ENCODE data around the gene ZBTB9.
A peak's percentile ranks its signal among the peaks of the same experiment; 100 is the strongest.

Gene ZBTB9

GRCh38 chr6:33418690-33419291 lies 35.6 kb upstream of the ZBTB9 start:
- DNase-seq, result peak; percentile 84

- peak; percentile 77 for DNase-seq
These were observed 34.5 kb upstream of the ZBTB9 start, which contains the start of gene SYNGAP1 for GRCh38 chr6:33419580-33420490. SYNGAP1 (plus strand) TSS chr6:33420065; CDS start chr6:33420265, 200 bp downstream.

DNA sequence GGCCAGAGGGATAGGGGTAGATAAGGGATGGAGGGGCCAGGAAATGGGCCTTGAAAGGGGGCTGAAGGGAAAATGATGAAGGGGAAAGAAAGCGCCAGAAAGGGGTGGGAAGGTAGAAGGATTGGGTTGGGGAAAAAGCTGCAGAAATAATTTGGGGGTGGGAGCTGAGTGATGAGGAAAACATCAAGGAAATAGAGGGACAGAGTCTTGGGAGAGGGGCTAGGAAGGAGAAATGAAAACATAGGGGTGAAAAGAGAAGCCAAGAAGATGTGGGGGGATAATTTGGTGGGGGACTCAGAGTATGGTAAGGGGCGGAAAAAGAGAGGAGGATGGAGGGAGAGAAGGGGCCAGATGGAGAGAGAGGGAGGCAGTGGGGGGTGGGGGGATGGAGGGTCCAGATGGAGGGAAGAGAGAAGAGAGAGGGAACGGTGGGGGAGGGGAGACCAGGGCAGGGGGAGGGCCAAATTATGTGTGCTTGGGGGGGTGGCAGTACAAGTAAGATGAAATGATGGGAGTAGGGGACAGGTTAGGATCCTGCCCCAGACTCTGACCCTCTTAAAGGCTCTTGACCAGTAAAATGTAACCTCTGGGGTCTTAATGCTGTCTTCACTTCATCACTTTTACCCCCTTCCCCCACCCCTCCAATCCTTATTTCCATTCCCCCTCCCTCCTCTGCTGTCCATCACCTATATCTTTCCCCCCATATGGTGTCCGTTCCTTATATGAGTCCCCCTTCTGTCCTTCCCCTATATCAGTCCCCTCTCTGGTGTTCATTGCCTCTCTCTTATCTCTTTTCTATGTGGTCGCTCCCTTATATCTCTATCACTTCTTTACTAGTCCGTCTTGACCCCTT lies 33.7 kb upstream of the ZBTB9 start:
- no peak for DNase-seq

DNA sequence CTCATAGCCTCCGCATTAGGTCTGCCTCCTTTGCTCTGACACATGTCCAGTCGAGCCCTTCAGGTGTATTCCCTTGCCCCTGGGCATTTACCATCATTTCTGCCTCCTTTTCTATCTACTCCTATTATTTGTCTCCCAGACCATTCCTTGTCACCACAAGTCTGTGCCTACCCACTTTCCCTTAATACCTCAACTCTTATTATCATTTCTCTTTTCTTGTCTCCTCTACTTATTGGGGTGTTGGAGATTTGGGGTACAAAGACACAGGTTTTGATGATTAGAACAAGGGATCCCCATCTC lies 33.1 kb upstream of the ZBTB9 start:
- DNase-seq, result no peak

GRCh38 chr6:33423777-33424176 lies 30.6 kb upstream of the ZBTB9 start:
- DNase-seq, result no peak

- no peak for DNase-seq
These were observed 29.3 kb upstream of the ZBTB9 start for GRCh38 chr6:33424855-33425667.

DNA sequence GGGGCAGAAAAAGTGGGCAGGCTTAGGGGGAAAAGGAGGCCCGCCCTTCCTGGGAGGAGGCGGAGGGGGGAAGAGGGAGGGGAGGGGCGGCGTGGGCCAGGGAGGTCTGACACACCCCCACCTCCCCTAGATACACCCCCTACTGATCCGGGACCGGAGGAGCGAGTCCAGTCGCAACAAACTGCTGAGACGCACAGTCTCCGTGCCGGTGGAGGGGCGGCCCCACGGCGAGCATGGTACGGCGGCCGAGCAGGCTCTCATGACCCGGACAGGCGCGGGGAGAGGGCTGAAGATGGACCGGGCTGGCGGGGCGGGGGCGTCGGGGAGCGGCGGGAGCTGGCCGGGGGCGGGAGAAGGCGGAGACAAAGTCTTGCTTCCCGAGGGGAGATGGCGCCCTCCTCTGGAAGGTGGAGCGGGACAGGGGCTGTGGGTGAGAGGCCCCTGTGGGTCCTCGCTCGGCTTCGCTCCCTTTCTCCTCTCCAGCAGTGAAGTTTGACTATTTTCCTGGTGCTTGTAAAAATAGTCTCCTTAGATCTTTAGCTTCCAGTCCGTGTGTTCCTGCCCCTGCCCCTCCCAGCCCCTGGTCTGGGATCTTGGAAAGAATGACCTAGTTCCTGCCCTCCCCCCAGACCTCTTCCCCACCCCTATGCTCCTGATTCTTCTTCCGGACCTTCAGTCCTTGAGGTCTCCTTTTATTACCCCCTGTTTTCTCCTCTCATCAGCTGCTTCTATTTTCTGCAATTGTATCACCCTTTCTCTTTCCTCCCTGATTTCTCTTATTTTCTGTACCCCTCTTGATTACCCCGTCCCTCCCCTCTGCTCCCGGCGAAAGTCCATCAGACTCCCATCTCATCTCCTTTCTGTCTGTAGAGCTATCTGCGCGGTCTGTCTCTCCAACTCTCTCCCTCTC lies 28.5 kb upstream of the ZBTB9 start:
- DNase-seq, result peak; percentile 92

DNA sequence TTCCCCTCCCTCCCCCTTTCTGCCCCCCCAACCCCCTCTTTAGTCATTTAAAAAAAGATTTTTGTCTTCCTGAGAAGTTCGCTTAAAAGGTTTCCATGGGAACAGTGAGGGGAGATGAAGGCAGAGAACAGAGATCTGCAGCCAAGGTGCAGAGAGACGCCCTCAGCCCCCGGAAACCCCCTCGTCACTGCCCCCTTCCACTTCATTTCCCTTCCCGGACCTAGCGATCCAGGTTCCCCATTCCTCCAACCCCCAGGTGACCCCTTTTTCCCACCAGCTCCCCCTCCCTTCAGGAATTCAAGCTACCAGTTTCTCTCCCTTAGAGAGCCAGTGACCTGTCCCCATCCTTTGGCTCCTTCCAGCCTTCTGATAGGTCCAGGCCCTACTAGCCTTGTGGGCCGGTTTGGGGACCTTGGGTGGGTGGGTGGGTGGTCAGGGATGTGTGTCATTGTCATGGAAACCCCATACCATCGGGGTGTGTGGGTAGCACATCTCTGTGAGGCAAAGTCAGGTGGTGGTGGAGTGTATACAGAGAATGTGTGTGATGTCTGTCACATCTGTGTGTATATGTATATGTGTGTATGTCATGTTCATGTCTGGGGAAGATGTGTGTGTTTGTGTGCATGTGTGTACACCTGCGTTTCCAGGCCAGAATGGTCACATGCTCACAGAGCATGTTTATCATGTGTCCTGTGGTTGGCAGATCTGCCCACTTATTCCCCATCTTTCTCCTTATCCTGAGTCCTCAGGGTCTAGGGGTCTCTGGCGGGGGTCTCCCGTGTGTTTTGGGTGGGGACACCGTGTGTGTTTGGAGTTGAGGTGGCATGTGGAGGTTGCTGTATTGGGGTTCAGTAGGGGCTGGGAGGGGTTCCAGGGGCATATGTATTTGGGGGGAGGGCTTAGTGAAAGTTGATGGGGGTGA lies 27.5 kb upstream of the ZBTB9 start:
- peak; percentile 74 for DNase-seq

- peak; percentile 87 for DNase-seq
These were observed 26.7 kb upstream of the ZBTB9 start for GRCh38 chr6:33427585-33428223.

DNA sequence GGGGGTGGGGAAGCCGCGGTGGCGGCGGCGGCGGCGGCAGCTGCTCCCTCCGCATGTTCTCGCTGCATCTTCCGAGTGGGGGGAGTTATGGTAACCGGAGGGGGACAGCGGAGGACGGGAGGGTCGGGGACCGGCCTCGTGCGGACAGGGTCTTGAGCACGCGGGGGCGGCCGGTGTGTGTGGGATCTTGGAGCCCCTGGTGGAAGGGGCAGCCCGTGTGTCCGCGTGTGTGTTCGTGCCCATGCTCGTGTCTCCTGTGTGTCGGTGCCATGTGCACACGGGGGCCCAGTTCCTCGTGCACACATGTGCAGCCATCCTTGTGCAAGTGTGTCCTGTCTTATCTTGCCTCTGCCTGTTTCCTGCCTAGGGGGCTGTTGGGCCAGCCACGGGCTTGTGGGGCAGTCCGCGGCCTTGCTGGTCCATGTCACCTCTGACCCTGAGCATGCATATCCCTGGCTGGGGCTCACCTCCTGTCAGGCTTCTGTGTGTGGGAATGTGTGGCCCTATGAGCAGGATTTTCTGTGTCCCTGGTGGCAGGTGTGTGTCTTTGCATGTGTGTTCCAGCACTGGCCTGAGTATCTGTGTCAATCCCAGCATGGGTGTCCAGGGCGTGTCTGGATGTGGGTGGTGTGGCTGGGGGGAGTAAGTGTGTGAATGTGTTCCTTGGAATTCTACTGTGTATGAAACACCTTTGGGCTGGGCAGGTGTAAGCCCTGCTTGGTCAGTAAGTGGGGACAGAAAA lies 26.0 kb upstream of the ZBTB9 start:
- peak; percentile 73 for DNase-seq

- DNase-seq, result no peak
These were observed 25.2 kb upstream of the ZBTB9 start for GRCh38 chr6:33428966-33429749.

GRCh38 chr6:33429750-33430052 lies 24.7 kb upstream of the ZBTB9 start:
- DNase-seq, result no peak

DNA sequence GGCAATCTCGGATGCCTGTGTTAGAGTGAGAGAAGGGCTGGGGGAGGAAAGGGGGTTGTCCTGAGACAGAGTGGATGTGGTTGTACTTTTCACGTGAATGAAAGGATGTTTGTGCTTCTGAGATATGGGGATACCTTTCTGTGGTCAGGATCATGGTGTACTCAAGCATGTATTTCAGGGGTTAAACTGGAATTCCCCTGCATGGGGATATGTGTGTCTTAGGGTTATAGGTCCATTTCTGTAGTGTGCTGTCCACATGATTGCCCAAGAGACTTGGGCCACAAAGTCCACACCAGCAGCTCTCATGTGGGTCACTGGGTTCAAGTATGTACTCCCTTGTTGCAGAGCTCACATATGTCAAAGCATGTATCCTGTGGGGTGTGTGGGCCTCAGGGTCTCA lies 24.0 kb upstream of the ZBTB9 start:
- DNase-seq, result no peak

DNA sequence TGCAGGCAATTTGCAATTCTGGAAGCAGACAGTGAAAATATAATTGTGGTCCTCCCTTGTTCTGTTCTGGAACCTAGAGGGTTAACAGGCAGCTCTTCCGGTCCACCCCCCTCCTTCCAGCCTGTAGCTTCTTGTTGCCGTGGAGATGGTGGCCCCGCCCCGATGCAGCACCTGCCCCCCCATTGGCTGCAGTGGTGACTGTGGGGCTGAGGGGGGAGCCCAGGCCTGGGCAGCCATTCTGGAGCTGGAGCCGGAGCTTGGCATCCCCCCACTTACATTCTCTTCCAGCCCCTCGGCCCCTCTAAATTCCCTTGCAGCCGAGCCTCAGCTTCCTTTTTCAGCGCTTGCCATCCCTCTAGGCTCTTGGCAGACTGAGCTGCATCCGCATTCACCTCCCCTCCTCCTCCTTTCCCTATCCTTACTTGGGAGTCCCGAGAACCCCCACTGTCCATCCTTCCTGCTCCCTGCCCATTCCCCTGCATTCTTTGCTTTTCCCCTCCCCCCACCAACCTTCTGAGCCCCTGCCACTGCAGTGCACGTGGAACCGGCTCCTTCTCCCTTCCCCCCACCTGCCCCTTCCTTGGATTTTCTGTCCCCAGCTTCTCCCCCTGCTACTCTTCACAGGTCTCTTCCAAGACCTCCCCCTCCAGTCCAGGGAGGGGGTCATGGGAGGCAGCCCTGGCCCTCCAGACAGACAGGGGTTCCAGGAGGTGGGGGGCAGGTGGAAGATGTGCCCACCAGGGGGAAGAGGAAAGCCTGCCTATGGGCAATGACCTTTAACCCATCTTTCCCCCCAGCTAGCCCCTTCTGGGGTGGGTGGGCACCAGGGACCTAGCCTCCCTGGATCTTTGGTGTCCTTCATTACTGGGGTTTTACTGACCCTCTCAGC lies 23.1 kb upstream of the ZBTB9 start:
- DNase-seq, result peak; percentile 93

DNA sequence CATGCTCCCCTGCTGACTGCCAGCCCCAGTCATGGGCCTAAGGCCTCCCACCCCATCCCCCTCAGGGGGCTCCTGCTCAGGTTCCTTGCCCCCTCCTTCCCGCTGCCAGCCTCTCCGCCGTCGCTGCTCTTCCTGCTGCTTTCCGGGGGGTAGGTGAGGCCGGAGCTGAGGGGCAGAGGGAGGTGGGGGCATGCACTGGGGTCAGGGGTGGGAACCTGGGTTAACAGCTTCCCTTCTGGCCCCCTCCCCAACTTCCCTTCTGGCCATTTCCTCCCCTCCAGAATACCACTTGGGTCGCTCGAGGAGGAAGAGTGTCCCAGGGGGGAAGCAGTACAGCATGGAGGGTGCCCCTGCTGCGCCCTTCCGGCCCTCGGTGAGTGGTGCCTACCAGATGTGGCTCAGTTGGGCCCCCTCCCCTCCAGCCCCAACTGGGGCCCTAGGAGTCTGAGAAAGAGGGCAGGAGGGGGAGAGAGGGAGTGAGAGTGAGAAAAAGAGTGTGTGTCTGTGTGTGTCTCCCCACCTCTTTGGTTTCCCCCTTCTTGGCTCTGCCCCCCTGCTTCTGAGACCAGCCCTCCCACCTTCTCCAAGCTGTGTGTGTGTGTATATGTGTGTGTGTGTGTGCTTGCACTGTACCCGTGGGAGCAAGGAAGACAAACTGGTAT lies 22.4 kb upstream of the ZBTB9 start:
- no peak for DNase-seq

GRCh38 chr6:33432546-33432945 lies 21.8 kb upstream of the ZBTB9 start:
- DNase-seq, result no peak

DNA sequence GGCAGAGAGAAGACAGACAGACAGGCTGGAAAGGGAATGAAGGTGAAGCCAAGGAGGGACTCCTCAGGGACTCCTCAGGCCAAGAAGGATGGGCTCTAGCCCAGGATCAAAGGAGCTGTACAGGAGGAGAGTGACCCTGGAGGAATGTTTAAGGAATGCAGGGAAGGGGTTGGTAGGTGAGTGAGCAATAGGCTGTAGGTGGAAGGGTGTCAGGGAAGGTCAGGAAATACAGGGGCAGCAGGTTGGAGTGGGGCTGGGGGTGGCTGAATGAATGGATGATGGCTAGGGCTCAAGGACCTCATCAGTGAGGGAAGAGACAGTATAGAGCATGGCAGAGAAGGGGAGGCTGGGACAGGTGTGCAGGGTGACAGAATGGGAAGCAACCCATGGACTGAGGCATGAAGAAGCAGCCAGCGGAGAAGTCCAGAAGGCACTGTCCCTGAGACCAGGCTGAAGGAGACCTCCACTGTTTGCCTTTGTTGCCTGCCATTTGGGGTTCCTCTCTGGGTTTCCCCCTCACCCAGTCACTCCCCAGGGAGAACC lies 21.3 kb upstream of the ZBTB9 start:
- no peak for DNase-seq

Measured in activated effector memory CD4-positive, alpha-beta T cell treated with anti-CD3 and anti-CD28 coated beads, Interleukin-2, amount 50 U/mL, for 16 hours (primary cell).